ENCODE measurements around the gene SLC2A11. TPM values are rescaled to one million over a fixed set of nuclear protein-coding genes. Genes with fewer than 3 reads are reported as not detected.

SLC2A11 gene
- total RNA-seq, 1 experiment from 2014 or later: 10.7 TPM

DNA sequence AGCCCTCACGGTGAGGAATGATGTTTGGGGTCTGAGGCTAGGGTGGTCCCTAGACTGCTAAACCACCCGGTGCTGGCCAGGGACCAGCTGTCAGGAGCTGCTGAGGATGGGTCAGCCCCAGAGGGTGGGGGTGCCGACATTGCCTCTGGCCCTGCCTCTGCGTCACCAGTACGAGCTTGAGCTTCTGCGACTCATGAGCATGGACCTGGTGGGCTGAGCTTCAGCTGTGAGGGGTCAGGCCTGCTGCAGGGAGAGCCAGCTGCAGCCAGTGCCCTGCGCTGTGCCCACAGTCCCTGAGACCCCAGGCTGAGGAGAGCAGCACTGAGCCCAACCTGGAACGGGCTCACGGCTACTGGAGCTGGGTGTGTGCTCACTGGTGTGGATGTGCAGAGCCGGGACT lies 25.9 kb upstream of the SLC2A11 start:
- DNase-seq (ENCODE audit: extremely low read depth, low read depth): no peak

DNA sequence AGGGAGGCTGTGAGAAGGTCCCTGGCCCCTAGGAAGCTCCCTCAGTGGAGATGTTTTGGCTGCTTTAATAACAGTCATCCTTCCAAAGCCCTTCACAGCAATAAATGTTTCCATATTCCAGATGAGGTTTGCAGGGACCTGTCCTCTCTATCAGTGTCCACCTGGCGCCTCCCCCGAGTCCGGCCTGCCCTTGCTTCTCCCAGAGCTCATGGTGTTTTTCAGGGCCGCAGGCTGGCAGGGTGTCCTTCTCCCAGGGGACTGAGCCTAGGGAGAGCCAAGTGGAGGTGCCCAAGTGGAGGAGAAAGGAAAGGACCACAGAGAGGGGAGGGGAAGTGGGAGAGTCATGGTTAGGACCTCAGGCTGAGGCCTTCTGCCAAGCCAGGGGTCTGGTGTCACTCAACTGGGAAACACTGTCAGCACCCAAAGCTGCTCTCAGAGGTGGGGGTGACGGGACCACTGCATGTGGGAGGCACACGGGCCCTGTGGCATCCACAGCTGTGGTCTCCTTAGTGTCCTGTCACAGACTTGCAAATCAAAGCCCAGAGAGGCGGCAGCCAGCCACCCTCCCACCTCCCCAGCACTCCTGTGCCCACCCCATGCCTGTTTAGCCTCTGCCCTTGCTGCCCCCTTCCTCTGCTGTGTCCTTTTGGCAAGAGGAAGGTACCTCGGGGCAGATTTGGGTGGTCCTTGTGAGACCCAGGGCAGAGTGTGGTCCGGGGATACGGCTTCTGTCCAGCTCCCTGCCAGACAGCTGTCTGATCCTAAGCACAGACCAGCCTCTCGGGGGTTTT lies 25.3 kb upstream of the SLC2A11 start:
- no peak for DNase-seq (ENCODE audit: extremely low read depth, low read depth)

DNA sequence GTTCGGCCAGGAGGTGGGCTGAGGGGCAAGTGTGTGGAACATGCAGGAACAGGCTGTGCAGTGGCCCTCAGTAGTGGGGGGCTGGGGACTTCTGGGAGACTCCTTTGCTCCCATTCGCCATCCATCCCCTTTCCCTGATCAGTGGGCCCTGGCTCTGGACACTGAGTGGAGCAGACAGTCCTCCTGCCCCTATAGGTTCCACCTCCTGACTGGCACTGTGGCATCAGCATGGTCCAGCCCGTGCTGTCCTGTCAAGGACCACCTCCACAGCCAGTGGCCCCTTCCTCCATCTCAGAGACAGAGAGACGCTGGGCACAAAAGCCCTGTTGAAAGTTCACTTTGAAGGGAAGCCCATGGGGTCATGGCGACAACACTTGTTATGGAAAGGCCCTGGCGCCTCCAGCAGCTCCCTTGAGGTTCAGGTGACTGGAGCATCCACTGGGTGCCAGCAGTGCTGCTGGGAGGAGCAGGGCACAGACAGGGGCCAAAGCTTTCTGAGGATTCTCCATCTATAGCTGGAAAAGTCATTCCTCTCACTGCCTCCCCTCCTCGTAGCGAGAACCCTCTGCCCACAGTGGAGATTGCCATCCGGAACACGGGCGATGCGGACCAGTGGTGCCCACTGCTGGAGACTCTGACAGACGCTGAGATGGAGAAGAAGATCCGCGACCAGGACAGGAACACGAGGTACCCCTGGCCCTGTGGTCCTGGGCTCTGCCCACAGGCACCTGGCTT lies 24.5 kb upstream of the SLC2A11 start:
- no peak for DNase-seq (ENCODE audit: extremely low read depth, low read depth)

DNA sequence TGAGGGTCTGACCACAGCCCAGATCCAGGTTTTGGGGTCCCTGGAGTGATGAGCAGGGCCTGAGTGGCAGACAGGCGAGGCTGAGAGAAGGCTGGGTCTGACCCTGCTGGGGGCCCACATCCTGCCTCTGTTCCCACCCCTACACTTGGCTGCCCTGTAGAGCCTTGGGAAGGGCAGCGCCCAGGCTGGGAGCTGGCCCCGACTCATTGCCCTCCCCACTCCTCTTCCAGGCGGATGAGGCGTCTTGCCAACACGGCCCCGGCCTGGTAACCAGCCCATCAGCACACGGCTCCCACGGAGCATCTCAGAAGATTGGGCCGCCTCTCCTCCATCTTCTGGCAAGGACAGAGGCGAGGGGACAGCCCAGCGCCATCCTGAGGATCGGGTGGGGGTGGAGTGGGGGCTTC lies 23.8 kb upstream of the SLC2A11 start:
- DNase-seq (ENCODE audit: extremely low read depth, low read depth): no peak

DNA sequence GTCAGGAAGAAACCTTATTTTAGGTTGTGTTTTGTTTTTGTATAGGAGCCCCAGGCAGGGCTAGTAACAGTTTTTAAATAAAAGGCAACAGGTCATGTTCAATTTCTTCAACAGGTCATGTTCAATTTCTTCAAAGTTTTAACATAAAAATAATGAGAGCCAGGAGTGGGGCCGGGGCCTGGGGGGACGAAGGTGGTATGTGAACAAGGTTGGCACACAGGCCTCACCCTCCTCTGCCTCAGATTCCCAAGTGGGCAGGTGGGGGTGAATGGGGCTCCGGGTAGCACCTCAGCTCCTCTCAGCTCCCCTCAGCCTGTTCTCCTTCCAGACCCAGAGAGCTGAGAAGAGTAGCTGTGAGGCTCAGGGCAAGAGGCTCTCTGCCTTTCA lies 23.3 kb upstream of the SLC2A11 start:
- DNase-seq (ENCODE audit: extremely low read depth, low read depth): no peak

DNA sequence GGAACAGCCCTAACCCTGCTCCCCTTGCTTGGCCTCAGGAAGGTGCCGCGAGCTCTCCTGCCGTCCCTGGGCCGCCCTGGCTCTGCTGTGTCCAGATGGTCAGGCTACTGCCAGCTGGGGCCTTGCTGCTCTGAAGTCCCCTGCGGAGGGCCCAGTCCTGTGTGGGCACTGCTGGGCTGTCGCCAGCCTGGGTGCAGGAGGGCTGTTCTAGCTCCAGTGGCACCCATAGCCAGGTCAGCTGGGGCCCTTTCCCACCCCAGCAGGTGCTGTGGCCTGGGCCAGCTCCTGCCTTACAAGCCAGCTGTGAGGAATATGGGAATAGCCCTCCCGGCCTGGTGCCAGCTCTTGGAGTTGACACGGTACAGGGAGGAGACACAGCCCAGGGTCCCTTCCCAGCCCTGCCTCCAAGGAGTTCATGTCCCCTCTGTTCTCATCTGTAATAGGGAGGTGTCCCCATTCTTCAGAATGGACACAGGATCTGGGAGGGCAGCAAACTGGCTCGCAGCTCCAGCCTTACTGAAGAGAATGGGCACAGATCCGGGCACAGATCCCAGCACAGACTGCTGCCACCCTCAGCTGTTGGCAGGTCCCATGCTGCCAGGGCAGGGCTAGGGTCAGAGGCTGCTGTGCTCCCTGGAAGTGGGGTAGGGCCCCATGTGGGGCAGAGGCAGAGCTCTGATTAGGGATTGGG lies 22.7 kb upstream of the SLC2A11 start:
- DNase-seq (ENCODE audit: extremely low read depth, low read depth): no peak

DNA sequence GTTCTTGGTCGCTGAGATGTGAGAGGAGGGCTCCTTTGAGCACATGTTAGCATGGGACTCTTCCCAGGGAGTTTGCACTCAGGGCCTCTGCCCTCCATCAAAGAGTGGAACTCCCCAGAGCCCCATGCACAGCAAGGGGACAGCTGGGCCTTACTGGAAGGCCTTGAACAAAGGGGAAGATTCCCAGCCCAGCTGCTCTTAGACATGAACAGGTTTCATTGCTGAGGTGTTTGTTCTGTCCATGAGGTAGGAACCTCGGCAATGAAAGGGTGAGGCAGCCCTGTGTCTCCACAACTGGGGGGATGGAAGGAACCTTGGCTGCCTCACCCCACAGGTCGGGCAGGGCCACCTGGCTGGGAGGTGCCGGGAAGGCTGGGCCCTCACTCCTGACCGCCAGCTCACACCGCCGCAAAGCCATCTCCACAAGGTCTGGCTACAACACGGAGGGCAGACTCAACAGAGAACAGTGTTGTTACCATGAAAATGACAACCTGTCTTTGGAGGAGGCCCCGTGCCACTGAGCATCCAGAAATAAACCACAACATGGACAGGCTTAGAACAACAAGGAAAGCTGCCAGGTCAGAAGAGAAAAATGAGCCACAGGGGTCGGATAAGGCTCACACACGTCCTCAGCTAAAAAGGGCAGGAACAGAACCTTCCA lies 22.1 kb upstream of the SLC2A11 start:
- no peak for DNase-seq (ENCODE audit: extremely low read depth, low read depth)

DNA sequence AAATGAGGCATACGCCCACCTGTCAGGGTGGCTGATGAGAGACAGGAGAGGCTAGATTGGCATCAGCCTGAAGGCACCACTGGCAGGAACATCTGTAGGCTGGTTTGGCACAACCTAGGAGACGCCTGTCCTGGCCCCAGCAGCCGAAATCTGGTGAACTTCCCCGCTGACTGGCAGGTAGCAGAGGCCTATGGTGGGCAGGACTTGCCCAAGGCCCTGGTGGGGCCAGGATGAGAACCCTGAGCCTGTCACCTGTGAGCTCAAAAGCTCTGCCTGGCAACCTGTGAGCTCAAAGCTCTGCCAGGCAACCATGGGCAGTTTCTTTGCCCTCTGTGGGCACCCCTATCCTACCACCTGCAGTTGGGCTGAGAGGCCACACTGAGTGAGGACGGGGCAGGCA lies 21.4 kb upstream of the SLC2A11 start:
- DNase-seq (ENCODE audit: extremely low read depth, low read depth): no peak

DNA sequence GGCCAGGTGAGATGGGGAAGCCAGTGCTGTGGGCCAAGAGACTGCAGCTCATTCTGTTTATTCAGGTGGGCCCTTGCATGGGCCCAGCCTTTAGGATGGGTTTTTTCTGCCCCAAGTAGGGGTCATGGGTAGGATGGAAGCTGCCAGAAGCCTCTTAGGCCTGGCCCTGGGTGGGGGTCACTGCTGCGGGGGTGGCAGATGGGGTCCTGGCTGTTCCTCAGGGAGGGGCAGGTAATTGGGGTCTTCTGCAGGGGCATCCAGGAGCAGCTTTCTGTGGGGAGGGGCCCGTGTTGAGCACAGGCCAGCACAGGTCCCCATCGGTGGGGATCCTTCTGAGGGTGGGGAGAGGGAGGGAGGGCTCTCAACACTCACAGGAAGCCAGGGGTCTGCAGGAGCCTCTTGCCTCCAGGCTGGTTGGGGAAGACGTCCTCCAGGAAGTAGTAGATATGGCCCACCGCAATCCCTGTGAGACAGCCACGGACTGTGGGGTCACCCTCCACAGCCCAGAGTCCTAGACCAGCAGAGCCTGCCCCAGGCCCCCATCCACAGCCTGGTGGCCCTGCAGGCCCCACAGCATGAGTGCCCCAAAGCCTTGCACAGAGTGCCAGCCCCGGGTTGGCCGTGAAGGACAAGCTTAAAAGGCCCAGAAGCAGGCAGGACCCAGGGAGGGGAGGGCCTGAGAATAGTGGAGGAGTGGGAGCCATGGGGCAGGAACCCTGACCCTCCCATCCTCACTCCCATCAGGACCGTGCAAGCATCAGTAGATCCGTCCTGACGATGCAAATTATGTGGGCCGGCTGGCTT lies 20.8 kb upstream of the SLC2A11 start:
- no peak for DNase-seq (ENCODE audit: extremely low read depth, low read depth)

DNA sequence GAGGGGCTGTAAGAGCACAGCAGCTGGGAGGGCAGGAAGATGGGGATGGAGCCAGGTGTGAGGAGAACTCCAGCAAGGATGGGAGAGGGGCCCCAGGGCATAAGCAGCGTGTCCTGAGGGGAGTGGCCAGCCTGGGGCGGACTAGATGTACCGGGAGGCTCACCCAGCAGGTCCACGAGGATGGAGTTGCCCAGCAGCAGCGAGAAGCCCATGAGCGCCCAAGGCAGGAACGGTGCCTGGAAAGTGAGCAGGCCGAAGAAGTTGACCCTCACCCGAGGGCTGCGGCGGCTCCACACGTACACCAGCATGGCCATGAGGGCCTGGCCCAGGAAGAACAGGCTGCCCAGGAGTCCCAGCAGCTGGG lies 20.2 kb upstream of the SLC2A11 start:
- no peak for DNase-seq (ENCODE audit: extremely low read depth, low read depth)

DNA sequence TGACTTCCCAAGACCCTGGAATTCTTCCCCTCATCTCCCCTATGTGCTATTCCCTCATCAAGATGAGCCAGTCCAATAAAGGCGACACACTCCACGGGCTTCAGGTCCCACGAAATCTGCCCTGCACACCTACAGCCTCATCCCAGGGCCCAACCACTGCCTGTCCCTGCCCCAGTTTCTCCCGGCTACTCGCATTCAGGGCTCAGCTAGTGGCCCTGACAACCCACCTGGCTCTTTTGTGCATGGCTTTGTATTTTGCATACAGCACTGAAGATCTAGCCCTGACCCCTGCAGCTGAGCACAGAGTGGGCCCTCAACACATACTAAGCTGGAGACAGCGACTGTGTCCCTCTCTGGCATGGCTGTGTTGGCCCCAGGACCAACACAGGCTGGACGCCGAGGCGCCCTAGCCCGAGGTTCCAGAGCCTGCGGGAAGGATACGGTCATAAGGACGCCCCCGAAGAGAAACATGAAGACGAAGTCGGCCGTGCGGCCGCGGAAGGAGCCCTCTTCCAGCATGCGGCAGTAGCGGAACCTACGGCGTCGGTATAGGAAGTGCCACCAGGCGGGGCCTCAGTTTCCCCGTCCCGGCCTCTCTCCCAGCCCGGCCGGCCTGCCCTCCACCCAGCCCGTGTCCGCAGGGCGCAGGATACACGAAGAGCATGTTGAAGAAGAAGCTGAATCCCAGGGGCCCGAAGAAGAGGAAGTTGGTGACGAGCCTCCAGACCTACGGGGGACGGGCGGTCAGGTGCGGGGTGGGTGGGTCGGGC lies 19.6 kb upstream of the SLC2A11 start:
- no peak for DNase-seq (ENCODE audit: extremely low read depth, low read depth)

DNA sequence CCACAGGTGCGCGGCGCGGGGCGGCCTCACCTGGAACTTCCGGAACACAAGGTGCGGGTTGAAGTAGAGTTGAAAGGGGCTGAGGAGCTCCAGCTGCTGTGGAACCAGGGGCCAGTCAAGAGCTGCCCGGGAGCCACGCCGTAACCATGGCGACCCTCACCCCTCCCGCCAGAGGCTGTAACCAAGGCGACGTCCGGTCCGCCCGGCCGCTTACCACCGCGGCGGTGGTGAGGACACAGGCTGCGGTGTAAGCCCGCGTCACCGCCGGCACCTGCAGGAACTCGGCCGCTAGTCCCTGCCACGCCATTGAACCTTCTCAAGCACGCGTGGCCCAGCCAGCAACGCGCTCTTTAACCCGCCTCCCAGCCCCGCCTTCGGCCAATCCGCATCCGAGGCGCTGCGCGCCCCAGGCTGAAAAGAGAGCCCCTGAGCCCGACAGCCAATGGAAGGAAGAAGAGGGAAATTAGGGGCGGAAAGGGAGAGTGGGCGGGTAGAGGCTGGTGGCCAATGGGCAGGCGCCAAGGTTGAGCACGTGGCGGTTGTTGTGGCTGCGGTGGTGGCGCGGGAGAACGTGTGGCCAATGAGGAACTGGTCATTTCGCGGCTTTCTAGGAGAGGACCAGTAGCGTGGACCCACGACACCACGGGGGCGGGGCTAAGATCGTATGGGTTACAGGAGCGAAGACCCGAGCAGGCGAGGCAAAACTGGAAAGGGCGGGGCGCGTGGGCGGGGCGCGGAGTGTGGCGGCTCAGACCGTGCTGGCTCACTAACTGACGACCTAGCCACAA lies 18.8 kb upstream of the SLC2A11 start, which contains the start of gene DERL3:
Gene DERL3 (minus strand): TSS at position 326 of the 788 bp plus-strand sequence. CDS start 19 bp downstream, at position 307.
- peak; percentile 95 for DNase-seq (ENCODE audit: extremely low read depth, low read depth)

DNA sequence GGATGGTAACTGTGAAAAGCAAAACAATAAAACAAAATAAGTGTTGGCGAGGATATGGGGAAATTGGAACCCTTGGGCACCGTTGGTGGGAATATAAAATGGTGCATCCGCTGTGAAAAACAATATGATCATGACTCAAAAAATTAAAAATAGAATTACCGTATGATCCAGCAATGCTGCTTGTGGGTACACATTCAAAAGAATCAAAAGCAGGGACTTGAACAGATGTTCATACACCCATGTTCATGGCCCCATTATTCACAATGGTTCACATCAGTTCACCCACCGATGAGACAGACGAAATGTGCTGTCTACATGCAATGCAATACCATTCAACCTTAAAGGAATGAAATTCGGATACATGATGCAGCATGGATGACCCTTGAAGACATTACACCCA lies 17.6 kb upstream of the SLC2A11 start:
- DNase-seq (ENCODE audit: extremely low read depth, low read depth): no peak

DNA sequence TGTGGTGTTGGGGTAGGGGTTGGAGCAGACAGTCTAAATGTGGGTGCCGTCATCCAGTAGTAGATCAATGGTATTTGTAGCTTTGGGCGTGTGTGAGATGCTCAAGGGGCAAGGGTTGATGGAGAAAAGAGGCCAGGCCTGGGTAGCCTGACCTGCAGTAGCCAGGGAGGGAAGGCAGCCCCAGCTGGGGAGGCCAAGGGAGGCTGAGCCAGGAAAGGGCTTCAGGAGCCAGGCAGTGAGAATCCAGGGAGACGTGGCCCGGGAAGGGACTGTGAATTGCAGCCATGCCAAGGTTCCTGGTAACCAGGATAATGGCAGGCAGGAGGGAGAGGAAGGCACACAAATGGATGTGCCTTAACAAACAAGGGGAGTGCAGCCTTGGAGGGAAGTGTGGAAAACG lies 16.4 kb upstream of the SLC2A11 start:
- DNase-seq (ENCODE audit: extremely low read depth, low read depth): no peak

DNA sequence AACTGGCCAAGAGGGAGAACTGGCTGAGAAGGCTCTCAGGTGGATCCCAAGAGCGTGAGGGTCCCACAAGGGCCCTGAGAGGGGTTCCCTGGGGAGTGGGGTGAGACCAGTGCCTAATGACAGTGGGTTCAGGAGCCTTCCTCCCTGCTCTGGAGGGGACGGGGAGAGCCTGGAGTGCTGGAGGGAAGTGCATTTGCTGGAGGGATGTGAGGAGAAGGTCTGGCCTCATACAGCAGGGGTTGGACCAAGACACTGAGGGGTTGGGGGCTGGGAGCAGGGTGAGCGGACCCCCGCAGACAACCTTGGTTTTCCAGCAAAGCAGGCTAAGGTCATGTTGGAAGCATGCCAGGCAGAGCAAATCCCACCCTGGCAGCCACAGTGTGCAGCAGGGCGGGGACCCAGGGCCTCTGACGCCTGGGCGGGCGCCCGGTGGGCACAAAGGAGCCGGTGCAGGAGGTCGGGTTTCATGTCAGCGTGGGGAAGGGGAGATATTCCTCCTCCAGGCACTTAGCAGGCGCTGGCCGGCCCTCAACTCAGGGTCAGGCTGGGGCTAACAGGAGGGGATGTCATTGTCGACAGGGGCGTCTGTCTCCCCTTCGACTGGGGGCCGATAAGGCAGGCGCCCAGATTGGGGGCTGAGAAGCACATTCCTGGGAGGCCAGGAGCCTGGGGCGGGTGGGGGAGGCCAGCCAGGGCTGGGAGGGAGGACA lies 15.8 kb upstream of the SLC2A11 start:
- no peak for DNase-seq (ENCODE audit: extremely low read depth, low read depth)

DNA sequence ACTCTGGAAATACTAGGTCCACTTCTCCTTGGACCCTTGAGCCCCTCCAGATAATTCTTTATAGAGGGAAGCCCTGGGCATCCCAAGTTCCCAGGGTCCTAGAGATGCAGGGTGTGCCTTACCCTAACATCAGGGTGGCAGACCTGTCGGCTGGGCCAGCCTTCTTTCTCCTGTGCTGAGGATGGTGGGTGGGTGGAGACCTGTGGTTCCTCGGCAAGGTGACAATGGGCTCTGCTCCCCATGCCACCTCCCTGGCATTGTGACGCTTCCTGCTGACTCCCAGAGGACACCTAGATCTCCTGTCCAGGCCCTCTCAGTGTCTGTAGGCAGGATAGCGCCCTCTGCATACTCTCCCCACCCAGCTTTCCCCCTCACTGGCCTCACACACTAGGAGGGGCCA lies 15.1 kb upstream of the SLC2A11 start:
- DNase-seq (ENCODE audit: extremely low read depth, low read depth): no peak

DNA sequence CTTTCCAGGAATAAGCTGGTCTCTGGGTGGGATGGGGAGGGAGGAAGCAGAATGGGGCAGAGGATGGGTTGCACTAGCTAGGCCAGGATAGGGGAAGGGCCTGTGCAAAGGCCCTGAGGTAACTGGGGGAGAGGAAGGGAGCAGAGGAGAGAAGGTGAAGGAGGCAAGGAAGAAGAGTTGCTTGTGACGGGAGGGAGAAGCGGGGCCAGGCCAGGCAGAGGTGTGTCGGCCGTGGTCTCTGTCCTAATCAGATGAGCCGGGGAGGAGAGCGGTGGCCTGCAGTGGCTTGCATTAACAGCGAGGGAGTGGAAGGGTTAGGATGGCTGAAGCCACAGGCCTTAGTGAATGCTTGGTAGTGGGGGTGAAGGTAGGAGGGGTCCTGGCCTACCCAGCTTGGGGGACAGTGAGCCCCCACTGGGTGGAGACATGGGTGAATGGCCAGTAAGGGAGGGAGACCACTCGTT lies 12.9 kb upstream of the SLC2A11 start:
- DNase-seq (ENCODE audit: extremely low read depth, low read depth): no peak

Data from NCI-H460 (cell line).